Vagina (tissue), 2 donors: ENCODE results near the gene DSC3. TPM values are rescaled to one million over a fixed set of nuclear protein-coding genes. Genes with fewer than 3 reads are reported as not detected.
"Not testable (repeated sequence)": the region's sequence is repeated elsewhere in the genome, so short reads cannot be mapped to it uniquely, and the experiment has no call there.

ENCODE experiments used
- DNase-seq, 2 donors: peaks; one replicate each; pipeline ENCODE4 v3.0.0-alpha.2; 2017; ENCODE audit errors: extremely low spot score in 2 of 2
- H3K27ac ChIP-seq: fragments of 200-600 bp; sonication (generic); one replicate; pipeline ENCODE4 v1.5.1; 2019
- H3K27me3 ChIP-seq: fragments of 200-600 bp; sonication (generic); one replicate; pipeline ENCODE4 v1.5.1; 2019
- H3K36me3 ChIP-seq, 2 donors: fragments of 200-600 bp; sonication (generic); one replicate each; pipeline ENCODE4 v1.5.1; 2017 to 2019
- H3K4me1 ChIP-seq: fragments of 200-600 bp; sonication (generic); one replicate; pipeline ENCODE4 v1.5.1; 2019
- H3K4me3 ChIP-seq, 2 donors: fragments of 200-600 bp; sonication (generic); 1 replicate in 1 of 2; 2 replicates in 1 of 2; pipeline ENCODE4 v1.5.1; 2016 to 2019
- H3K9me3 ChIP-seq: fragments of 200-600 bp; sonication (generic); one replicate; pipeline ENCODE4 v1.5.1; 2019
- POLR2A ChIP-seq, 2 donors: fragments of 450-650 bp; IDR thresholded peaks; one replicate each; pipeline ENCODE4 v1.6.1; 2017; ENCODE audit warnings: antibody characterized with exemption in 2 of 2, mild to moderate bottlenecking in 2 of 2, moderate library complexity in 2 of 2
- POLR2AphosphoS5 ChIP-seq, 2 donors: sonication (generic); formaldehyde crosslinking; IDR thresholded peaks; one replicate each; pipeline ENCODE4 v1.9.0; 2017; ENCODE audit warnings: antibody characterized with exemption in 2 of 2, mild to moderate bottlenecking in 2 of 2, low read depth in 1 of 2; ENCODE audit not compliant: insufficient read depth in 1 of 2
- intact Hi-C: fragments of 100-400 bp; cut with DNase I; formaldehyde crosslinking; loops from one replicate; pipeline ENCODE4 v1.15.1; 2023
- total RNA-seq: library from RNA; depleted of rRNA; stranded (reverse); fragments of >200 nt; gene quantifications from one replicate; pipeline ENCODE4 v1.2.3, GENCODE V29; 2016
- TF ChIP-seq, protein P1 (sequence below), 3 experiments: fragments of 450-650 bp in 2 of 3; fragments of 200-600 bp in 1 of 3; sonication (generic) in 1 of 3; IDR thresholded peaks; one replicate each; pipeline ENCODE4 v1.5.1; 2017 to 2019; ENCODE audit warnings: antibody characterized with exemption in 3 of 3, mild to moderate bottlenecking in 2 of 3, moderate library complexity in 2 of 3

DSC3 gene
- total RNA-seq, 1 donor from 2014 or later = 176 TPM

DNA sequence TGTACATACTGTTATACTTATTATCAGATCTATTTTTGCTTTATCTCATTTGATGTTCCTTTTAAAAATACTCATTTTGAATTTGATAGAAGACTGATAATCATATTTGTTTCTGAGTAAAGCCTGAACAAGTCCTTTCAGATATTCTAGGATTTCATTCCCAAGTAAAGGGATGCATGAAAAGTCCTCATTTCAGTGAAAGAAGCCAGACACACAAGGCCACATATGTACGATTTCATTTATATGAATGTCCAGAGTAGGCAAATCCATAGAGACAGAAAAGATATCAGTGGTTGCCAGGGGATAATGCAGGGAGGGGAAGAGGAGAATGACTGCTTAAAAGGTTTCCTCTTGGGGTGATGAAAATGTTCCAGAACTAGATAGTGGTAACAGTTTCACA lies 53.4 kb downstream of the DSC3 start:
- no peaks in the 10 kb centered on the region for H3K27me3 ChIP-seq
- H3K36me3 ChIP-seq = no peaks in the 10 kb centered on the region
- H3K27ac ChIP-seq = no peak overlapping the region
- DNase-seq = no peak
- intact Hi-C loops = no loop called here
- H3K4me1 ChIP-seq = no peaks in the 10 kb centered on the region
- H3K4me3 ChIP-seq = no peak overlapping the region
- no peaks in the 10 kb centered on the region for H3K9me3 ChIP-seq
- TF ChIP-seq, protein P1, sequence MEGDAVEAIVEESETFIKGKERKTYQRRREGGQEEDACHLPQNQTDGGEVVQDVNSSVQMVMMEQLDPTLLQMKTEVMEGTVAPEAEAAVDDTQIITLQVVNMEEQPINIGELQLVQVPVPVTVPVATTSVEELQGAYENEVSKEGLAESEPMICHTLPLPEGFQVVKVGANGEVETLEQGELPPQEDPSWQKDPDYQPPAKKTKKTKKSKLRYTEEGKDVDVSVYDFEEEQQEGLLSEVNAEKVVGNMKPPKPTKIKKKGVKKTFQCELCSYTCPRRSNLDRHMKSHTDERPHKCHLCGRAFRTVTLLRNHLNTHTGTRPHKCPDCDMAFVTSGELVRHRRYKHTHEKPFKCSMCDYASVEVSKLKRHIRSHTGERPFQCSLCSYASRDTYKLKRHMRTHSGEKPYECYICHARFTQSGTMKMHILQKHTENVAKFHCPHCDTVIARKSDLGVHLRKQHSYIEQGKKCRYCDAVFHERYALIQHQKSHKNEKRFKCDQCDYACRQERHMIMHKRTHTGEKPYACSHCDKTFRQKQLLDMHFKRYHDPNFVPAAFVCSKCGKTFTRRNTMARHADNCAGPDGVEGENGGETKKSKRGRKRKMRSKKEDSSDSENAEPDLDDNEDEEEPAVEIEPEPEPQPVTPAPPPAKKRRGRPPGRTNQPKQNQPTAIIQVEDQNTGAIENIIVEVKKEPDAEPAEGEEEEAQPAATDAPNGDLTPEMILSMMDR (IDR thresholded peaks at IDR 0.05) = no peak
- no peak for TF ChIP-seq POLR2A (IDR thresholded peaks at IDR 0.05)

DNA sequence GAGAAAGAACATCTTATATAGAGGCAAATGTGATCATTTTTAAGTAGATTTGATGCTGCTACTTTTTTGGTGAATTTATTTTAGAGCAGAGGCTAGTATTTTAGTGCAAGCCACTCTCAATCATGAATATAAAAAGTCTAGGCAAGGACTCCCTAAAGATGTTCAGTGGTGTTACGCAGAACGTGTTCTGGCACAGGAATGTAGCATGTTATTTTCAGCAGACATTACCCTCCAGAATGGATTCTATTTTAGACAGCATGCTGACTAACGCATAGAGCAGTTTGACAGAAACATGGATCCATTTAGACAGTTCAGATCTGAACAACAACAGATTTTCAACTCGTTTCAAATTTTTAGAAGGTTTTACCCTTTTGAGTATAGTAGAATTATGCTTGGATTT lies 54.1 kb downstream of the DSC3 start:
- TF ChIP-seq POLR2AphosphoS5 (IDR thresholded peaks at IDR 0.05; ENCODE audit: insufficient read depth in 1 of 2, low read depth in 1 of 2) (no peak), POLR2A (IDR thresholded peaks at IDR 0.05) (no peak)
- TF ChIP-seq, protein P1 (IDR thresholded peaks at IDR 0.05) = no peak
- H3K27ac ChIP-seq = peak overlapping the region; percentile 50
- H3K27me3 ChIP-seq = no peaks in the 10 kb centered on the region
- DNase-seq = no peak
- H3K9me3 ChIP-seq = no peaks in the 10 kb centered on the region
- H3K4me1 ChIP-seq = no peaks in the 10 kb centered on the region
- intact Hi-C loops = no loop called here
- H3K4me3 ChIP-seq = no peak overlapping the region
- no peaks in the 10 kb centered on the region for H3K36me3 ChIP-seq

DNA sequence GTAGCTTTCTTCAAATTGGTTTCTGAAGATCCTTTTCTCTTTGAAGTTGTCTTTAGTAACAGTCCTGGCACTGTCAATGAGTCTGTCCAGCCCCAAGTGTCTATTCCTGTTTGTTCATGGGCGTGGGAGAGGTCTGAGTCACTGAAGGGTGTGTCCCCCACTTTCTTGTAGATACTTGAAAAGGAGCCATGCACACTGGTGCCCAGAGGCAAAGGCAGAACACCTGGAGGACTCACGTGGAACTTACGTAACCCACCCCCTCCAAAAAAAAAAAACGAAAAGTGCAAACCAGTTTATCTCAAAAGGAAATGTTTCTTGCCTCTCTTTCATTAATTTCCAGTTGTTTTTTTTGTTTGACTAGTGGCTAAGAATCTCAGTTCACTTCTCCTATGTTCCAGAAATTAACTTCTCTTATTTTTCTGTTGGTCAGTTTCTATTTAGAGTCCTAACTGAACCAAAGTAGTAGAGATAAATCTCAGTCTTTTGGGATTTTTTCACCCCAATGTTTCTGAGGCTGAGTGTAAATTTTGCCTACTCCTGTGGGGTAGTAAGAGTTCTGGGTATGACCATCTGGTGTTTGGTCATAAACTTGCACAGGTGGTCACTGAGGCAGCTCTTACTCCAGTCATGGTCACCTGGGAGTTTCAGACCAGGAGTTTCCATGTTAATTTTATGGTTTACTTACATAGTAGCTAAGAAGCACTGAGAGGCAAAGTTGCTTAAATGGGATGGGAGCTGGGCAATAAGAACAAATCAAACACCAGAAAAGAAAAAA lies 54.9 kb downstream of the DSC3 start:
- Histone ChIP-seq H3K36me3 (no peaks in the 10 kb centered on the region), H3K9me3 (no peaks in the 10 kb centered on the region), H3K4me3 (no peak overlapping the region), H3K27ac (peak overlapping the region; percentile 50), H3K4me1 (no peaks in the 10 kb centered on the region), H3K27me3 (no peaks in the 10 kb centered on the region)
- peak in 1 of 2 donors; percentile 91 for DNase-seq
- TF ChIP-seq, protein P1 (IDR thresholded peaks at IDR 0.05) = no peak
- peak in 1 of 2 donors; percentile 65 for TF ChIP-seq POLR2AphosphoS5 (IDR thresholded peaks at IDR 0.05; ENCODE audit: insufficient read depth in 1 of 2, low read depth in 1 of 2)
- intact Hi-C loops = no loop called here

DNA sequence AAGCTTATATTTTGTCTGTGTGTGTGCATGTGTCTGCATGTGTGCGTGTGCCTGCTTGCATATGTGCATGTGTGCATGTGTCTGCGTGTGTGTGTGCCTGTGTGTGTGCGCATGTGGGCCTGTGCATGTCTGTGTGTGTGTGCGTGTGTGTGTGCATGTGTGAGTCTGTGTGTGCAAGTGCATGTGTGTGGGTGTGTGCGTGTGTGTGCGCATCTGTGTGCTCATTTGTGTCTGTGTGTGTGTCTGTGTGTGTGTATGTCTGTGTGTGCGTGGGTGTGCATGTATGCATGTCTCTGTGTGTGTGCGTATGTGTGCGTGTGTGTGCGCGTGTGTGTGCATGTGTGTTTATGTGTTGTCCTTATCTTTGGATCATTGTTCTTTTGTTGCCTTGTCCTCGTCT lies 56.8 kb downstream of the DSC3 start:
- no peak overlapping the region for H3K4me3 ChIP-seq
- H3K27ac ChIP-seq = no peak overlapping the region
- no peaks in the 10 kb centered on the region for H3K9me3 ChIP-seq
- no peak for DNase-seq
- H3K4me1 ChIP-seq = no peaks in the 10 kb centered on the region
- H3K27me3 ChIP-seq = no peaks in the 10 kb centered on the region
- no peaks in the 10 kb centered on the region for H3K36me3 ChIP-seq
- TF ChIP-seq POLR2AphosphoS5 (IDR thresholded peaks at IDR 0.05; ENCODE audit: insufficient read depth in 1 of 2, low read depth in 1 of 2) (no peak), POLR2A (IDR thresholded peaks at IDR 0.05) (no peak)
- TF ChIP-seq, protein P1 (IDR thresholded peaks at IDR 0.05) = no peak
- intact Hi-C loops = no loop called here

DNA sequence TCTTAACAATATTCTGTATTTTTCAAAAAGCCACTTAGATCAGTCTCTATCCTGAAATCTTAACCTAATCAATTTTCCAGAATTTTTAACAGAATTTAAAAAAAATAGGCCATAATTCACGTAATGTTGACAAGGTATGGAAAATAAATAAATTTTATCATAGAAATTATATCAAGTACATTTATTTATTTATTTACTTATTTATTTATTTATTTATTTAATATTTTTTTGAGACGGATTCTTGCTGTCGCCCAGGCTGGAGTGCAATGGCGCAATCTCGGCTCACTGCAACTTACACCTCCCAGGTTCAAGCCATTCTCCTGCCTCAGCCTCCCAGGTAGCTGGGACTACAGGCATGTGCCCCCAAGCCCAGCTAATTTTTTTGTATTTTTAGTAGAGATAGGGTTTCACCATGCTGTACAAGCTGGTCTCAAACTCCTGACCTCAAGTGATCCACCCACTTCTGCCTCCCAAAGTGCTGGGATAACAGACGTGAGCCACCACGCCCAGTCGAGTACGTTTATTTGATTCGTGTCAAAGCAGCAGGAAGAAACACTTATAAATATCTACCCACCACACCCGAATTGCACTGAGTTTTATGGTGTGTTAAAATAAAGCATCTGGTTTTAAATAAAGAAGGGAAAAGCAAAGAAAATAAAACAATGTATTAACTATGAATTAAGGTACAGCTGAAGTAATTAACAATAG lies 60.1 kb downstream of the DSC3 start:
- TF ChIP-seq POLR2AphosphoS5 (IDR thresholded peaks at IDR 0.05; ENCODE audit: insufficient read depth in 1 of 2, low read depth in 1 of 2) = no peak
- TF ChIP-seq, protein P1 (IDR thresholded peaks at IDR 0.05) = no peak
- no peak for TF ChIP-seq POLR2A (IDR thresholded peaks at IDR 0.05)
- intact Hi-C loops = no loop called here

DNA sequence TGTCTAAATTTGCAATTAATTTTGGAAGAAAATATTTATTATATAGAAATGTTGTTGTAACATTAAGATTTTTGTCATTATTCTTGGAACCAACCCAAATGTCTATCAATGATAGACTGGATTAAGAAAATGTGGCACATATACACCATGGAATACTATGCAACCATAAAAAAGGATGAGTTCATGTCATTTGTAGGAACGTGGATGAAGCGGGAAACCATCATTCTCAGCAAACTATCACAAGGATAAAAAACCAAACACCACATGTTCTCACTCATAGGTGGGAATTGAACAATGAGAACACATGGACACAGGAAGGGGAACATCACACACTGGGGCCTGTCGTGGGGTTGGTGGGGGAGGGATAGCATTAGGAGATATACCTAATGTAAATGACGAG lies 64.5 kb downstream of the DSC3 start:
- H3K27me3 ChIP-seq, H3K4me3 ChIP-seq, DNase-seq, H3K27ac ChIP-seq, H3K4me1 ChIP-seq, H3K36me3 ChIP-seq, intact Hi-C loops, H3K9me3 ChIP-seq: not testable (repeated sequence)

More for the DNA sequence above, 60.1 kb downstream of the DSC3 start:
- H3K27ac ChIP-seq = no peak overlapping the region
- no peaks in the 10 kb centered on the region for H3K36me3 ChIP-seq
- no peak for DNase-seq
- no peak overlapping the region for H3K4me3 ChIP-seq
- no peaks in the 10 kb centered on the region for H3K4me1 ChIP-seq
- no peaks in the 10 kb centered on the region for H3K27me3 ChIP-seq
- H3K9me3 ChIP-seq = no peaks in the 10 kb centered on the region
